ENCODE data around the gene ZDHHC7. TPM values are rescaled to one million over a fixed set of nuclear protein-coding genes. Genes with fewer than 3 reads are reported as not detected.

ZDHHC7 gene
- polyA plus RNA-seq, 1 donor = 31.5 TPM

- DNase-seq = no peak
These were observed 20.6 kb downstream of the ZDHHC7 start for GRCh38 chr16:84990782-84991181.

DNA sequence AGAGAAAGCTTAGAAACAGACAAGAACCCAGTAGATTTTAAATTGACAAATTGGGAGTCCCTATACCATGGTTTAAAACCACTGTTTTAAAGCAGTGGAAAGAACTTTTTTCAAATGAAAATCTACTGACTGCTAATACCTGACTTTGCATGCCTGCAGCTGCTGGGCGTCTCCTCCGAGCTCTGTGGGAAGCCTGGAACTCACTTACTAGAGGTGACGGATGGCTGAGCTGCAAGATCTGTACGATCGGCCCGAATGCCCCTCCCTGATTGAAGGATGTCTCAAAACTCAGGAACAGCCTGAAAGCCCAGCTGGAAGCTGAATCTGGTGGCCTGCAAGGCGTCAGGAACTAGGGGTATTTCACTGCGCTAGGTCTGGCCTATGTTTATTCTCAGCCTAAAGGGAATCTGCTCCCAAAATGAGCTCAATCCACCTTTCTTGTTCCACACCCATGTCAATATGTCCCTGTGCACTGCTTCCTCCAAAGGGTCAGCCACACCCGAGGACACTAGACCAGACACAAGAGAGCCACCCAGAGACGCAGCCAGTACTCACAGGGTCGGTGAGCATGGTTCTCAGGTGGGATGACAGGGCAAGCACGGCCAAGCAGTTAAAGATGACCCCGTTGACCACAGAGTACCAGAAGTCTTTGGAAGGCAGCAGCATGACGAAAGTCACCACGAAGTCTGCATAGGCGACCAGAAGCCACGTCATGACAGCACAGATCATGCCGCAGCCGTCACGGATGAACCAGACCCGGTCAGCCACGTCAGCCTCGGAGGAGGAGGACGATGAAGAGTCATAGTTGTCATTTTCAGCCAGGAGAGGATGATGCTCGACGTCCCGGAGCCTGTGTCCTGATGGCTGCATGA lies 21.4 kb downstream of the ZDHHC7 start:
- DNase-seq = no peak

DNA sequence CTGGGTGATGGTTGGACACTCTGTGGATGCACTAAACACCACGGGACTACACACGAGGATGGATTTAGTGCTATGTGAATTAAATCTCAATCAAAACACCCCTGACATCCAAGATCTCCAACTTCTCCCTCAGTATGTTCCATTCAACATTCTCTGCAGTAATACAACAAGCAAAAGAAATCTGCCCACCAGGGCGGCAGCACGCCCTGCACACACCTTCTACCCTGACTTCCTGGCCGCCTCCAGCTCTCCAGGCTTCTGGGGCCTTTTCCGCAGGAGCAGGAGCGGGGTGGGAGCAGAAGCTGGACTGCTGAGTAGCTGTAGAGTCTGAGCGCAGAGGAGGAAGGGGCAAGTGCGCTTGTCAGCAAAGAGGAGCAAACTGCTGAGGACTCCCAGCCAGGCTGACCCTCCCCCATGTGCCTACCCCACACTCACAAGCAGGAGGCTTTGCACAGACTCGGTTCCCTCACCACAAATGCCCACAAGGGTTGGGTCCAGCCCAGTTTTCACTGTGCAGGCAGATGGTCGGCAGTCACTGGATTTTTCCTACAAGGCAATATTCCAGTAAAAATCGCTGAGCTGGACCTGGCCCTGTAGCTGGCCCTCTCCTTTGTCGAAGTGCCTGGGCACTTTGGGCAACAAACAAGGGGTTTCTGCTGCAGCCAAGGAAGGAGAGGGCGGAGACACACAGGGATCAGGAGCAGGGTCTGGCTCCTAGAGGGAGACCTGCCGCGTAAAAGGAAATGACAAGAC lies 22.8 kb downstream of the ZDHHC7 start:
- DNase-seq = no peak

- no peak for DNase-seq
These were observed 24.5 kb downstream of the ZDHHC7 start for GRCh38 chr16:84986879-84987278.

DNA sequence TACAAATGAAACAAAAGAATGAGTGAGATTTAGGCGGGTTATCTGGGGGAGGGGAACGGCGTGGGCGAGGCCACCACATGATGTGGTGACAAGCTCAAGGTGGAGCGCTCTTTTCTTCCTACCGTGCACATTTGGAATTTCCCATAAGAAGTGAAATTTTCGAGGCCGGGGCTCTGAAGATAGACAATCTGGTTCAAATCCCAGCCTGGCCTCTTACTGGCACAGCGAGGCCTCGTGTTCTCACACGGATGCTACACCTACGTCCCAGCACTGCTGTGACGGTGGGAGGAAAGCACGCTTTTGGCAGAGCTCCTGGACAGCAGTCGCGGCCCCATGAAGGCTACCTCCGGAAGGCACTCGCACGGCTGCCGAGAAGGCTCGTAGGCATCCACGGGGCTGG lies 25.2 kb downstream of the ZDHHC7 start:
- DNase-seq = no peak

- no peak for DNase-seq
These were observed 26.0 kb downstream of the ZDHHC7 start for GRCh38 chr16:84985079-84986065.

DNA sequence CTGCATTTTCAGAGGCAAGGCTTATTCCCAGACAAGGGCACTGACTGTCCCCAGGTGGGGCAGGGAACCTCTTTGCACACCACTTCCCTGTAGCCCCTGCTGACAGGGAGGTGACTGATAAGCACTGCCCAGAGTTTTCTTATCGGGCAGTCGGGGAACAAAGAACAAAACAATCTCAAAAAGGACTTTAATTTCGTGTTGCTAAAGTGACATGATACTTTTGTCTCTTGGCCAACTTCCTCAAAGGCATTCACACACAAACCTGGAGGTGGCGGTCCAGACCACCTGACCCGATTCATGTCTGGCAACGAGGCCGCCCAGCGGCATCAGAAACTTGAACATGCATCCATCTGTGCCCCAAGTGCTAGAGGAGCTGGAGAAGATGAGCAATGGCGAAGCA lies 28.9 kb downstream of the ZDHHC7 start:
- DNase-seq = no peak

GRCh38 chr16:84979516-84979915 lies 31.8 kb downstream of the ZDHHC7 start:
- DNase-seq = no peak

DNA sequence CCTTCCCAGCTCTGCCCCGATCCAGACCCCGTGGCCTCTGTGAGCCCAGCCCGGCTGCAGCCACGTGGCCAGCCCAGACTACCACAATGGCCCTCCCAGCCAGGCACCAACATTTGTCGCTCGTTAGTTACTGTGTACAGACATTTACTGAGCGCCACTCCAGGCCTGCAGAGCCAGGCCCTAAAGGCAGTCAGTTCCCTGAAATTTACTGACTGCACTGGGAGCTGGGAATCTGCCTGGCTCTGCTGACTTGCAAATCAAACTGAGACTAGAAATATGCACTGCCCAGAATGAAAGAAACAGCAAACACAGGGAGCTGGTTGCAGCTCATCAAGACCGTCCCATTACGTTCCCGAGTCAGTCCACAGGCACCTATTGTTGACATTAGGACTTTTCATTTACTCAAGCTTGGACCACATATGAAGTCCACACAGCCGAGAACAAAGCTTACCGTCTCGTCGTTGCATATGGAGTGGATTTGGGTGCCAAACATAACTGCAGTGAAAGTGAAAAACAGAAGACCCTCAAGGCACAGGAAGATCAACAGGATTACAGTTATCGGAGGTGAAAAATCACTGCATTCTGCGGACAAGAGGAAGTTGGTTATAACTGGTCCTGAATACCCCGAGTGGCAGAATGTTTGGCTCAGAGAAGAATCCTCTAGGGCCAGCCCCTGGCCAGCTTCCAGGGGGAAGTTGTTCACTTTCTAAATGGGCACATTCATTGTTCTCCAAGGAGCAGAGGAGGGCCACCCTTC lies 34.5 kb downstream of the ZDHHC7 start:
- no peak for DNase-seq

DNA sequence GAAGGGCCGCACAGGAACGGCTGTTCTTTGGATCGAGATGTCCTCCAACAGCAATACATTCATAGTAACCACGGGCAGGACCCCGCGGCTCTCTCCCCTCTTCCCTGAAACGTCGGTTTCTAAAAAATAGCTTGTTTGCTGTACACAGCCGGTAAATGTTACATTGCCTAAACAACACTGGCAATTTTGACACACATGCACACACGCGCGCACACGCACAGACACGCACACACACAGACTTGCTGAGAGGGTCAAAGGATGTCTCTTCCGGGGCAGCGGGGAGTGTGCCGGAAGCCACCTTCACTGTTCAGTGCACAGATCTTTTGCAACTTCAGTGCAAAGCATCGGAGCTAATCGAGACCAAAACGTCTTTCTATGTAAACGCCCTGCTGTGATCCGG lies 35.8 kb downstream of the ZDHHC7 start:
- DNase-seq = no peak

DNA sequence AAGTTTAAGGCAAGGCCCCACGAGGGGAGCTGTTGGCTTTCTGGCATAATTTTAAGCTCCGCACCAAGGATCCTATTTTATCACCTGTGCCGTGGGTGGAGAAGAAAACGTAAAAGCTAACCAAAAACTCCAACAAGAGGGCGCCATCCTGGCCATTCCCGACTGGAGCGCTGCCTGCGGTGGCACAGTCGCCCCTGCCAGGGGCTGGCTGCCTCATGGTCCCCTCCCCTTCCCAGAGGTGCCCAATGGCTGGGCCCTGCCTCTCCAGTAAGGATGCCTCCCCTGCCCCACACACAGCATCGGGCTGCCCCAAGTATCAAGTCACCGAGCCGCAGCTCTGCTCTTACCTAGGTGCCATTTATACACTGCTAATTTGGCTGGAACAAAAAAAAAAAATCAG lies 36.3 kb downstream of the ZDHHC7 start:
- DNase-seq = no peak

GRCh38 chr16:84973776-84974523 lies 37.4 kb downstream of the ZDHHC7 start:
- DNase-seq = no peak

GRCh38 chr16:84973236-84973635 lies 38.1 kb downstream of the ZDHHC7 start:
- DNase-seq = no peak

- DNase-seq = peak; percentile 61
These were observed 40.7 kb downstream of the ZDHHC7 start for GRCh38 chr16:84970447-84971127.

GRCh38 chr16:84967828-84968227 lies 43.5 kb downstream of the ZDHHC7 start:
- no peak for DNase-seq

DNA sequence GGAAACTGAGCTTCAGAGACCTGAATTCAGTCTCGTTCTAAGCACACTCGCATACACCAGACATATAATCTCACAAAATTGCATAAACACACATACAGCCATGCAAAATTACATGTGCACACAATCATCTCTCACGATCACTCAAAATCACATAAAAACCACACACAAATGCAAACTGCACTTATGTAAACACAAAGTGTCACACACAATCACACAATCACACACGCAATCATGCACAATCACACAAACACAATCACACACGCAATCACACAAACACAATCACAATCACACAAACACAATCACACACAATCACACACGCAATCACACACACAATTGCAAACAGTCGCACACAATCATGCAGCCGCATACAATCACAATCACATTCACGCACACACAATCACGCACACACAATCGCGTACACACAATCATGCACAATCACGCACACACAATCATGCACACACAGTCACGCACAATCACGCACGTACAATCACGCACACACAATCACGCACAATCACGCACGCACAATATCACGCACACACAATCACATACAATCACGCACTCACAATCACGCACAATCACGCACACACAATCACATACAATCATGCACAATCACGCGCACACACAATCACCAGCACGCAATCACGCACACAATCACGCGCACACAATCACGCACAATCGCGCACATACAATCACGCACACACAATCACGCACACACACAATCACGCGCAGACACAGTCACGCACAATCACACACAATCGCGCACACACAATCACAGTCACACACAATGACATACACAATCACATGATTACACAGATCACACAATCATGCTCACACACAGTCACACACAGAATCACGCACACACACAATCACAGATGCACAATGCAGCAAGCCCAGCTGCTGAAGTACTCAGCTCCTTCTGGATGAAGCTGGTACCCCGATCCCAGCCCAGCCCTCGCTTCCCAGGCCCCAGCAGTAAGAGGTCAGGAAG lies 45.6 kb downstream of the ZDHHC7 start:
- DNase-seq = no peak

GRCh38 chr16:84964386-84965128 lies 46.8 kb downstream of the ZDHHC7 start:
- DNase-seq = no peak

DNA sequence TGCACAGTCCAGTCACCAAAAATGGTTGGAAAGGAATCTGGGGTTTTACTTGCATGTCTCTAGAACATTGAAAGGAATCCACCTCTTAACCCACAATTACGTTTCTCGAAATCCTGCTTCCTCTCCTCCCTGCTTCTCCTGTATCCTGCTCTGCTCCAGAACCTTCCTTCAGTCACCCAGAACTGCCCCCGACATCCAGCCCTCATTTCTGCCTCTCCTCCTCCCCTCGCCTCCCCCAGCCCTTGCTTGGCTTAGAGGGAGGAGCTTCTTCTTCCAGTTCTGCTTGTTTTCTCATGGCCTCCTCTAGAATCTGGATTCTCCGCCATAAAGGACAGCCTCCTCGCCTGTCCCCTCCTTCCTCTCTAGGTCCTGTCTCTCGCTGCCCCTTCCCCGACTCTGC lies 48.3 kb downstream of the ZDHHC7 start:
- no peak for DNase-seq

Data from hindlimb muscle (tissue), 1 donor.